HG03060 (cell line): ENCODE data around the gene NCF2.

ENCODE experiments used
- ATAC-seq: cut with Tn5 transposase; IDR thresholded peaks from one replicate; pipeline ENCODE4 v1.9.1; 2021; ENCODE audit warnings: low read depth, moderate number of reproducible peaks; ENCODE audit not compliant: unreplicated experiment

The NCF2 gene

DNA sequence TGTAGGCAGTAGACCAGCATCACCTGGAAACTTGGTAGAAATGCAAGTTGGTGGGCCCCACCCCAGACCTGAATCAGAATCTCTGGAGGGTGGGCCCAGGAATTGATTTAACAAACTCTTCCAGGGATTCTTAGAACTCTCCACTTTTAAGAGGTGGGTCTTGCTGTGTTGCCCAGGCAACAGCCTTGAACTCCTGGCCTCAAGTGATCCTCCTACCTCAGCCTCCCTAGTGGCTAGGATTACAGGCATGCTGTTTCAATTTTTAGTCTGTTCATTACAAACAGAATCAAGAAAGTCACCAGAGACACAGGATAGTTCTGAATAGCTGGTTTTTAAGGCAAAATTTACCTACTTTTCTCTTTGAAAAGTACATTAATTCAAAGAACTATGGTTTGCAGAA, 31.2 kb downstream of the NCF2 start:
- ATAC-seq: no peak

DNA sequence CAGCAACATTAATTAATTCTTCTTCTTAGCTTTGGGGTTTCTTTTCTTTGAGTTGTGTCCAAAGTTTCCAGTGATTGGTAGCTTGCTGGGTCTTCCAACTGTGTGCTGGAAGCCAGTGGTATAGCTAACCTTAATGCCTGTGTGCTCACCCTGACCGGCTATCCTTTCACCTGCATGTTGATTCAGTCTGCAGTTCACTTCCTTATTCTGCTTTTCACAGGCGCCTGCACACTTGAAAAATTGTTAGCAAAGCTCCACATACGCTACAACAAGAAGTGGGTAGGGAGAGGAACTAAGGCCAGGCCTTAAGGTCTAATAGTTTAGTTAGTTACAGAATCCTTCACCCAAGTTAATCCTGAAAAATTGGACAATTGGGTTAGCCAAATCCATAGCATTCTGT, 35.7 kb downstream of the NCF2 start:
- no peak for ATAC-seq

DNA sequence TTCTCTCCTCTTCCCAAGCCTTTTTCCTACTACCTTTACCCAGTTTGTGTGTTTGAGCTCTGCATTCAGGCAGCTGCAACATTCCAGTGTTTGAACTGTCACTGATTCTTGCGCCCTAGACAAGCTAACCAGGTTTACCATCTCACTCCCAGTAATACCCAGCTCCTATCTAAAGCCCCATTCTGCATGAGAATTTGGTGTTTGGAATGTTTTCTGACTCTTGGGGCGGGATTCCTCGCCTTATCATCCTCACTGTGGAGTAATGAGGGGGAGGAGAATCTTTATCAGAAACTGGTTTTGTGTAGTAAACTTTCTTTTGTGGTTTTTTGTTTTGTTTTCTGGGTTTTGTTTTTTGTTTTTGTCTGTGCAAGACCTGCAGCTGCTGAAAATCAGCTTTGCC, 36.5 kb downstream of the NCF2 start:
- no peak for ATAC-seq

DNA sequence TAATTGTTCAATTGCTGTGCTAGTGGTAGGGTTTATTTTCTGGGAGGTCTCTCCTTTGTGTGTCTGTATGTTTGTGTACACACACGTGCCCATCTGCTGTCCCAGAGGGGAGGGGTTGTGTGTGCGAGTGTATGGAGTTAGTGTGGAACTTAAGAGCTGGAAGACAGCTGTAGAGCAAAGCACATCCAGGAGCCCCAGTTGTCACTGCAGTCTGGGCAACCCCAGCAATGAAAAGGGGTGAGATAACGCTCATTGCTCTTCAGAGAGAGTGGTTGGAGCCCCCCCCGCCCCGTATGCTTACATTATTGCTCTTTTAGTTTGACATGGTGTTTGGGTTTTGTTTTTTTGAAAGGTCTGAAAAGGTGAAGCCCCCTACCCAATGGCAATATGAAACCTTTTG, 36.9 kb downstream of the NCF2 start:
- no peak for ATAC-seq

DNA sequence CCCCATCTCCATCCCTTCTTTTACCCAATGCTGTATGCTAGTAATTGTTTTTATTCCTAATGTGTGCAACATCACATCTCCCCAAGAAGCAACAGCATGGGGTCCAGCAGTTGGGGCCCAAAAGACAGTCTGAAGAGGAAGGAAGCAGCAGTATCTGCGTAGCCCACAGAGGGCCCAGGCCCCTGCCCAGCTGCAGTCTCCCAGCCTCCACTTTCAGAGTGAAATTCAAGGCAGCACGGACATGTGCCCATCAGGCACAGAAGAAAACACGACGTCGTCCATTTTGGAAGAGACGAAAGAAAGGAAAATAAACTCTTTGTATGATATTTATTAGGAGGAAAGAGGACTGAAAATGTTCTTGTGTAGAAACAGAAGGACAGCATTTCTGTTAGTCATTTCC, 37.4 kb downstream of the NCF2 start:
- no peak for ATAC-seq

DNA sequence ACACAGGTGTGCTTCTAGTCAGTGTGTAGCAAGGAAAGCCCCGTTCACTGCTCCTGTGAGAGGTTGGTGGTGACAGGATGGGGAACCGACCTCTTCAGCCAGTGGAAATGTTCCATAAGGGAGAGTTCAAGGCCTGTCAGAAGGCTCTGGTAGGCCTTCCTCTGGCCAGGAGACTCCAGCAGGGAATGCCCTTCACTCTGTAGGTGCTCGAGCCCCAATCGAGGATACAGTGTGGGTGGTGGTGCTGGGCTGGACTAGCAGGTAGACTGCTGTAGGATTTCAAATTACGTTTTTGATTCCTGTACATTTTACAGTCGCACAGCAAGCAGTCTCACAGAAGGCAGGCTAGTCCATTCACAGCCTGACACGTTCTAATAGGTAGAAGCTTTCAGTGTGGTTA, 37.8 kb downstream of the NCF2 start:
- ATAC-seq: no peak

DNA sequence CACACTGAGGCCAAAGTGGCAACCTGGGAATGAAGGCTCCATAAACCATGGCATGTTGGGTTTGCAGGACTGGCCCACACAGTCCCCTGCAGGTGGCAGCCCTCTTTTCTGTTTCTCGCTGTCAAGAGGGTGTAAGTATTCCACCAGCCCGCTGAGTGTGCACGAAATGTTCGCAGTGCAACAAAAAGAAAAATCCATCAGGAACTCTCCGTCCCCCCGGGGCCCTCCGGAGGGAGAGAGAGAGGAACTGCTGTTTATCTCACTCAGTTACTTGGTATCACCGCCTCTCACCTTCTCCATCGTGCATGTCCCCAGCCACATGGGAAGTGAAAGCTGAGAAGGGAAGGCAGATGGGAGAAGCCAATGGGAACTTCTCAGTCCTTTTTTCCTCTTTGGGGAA, 38.3 kb downstream of the NCF2 start:
- no peak for ATAC-seq

DNA sequence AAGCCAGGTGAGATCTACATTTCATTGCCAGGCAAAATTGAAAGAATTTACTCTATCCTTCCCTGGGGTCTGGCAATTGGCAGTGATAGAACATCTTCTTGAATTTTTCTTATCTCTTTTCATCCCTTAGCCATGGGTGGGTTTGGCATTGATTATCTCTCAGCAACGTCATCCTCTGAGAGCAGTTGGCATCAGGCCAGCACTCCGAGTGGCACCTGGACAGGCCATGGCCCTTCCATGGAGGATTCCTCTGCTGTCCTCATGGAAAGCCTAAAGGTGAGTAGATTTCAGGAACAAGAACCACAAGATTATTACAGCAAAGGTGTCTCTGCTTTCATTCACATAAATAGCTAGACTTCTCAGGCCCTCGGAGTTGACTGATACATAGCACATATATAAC, 39.3 kb downstream of the NCF2 start:
- ATAC-seq: no peak

DNA sequence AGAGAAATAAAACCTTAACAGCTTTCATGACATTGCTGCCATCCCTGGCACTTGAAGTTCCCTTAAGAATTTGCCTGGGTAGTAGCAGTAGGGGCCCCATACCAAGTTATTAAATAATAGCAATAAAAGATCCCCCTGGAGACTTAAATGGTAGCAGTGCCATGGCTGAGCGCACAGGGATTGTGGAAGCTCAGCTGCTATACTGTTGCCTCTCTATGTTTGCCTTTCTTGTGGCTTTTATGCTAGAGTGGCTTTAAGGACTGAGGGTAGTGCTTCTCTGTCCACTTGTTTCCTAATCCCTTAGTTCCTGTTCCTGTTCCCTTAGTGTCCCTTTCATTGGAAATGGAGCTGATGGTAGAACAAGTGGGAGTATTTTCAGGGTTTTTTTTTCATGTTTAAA, 42.1 kb downstream of the NCF2 start:
- ATAC-seq: no peak

DNA sequence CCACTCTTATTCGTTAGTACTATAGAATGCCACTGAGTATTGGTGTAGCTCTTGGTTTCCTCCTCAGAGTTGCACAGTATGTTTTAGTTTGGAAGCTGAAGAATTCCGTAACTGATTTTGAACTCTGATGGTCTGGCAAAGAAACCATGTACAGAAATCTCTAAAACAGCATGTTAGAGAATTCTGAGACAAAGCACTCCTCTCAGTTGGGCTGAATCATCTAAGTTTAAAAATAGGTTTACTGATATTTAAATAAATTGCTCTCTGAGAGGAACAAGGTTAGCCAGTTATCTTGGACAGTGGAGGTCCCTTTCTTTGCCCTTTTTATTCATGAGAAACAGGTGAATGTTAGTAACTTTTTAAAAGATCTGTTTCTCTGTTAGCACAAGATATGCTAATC, 43.8 kb downstream of the NCF2 start:
- ATAC-seq: no peak

DNA sequence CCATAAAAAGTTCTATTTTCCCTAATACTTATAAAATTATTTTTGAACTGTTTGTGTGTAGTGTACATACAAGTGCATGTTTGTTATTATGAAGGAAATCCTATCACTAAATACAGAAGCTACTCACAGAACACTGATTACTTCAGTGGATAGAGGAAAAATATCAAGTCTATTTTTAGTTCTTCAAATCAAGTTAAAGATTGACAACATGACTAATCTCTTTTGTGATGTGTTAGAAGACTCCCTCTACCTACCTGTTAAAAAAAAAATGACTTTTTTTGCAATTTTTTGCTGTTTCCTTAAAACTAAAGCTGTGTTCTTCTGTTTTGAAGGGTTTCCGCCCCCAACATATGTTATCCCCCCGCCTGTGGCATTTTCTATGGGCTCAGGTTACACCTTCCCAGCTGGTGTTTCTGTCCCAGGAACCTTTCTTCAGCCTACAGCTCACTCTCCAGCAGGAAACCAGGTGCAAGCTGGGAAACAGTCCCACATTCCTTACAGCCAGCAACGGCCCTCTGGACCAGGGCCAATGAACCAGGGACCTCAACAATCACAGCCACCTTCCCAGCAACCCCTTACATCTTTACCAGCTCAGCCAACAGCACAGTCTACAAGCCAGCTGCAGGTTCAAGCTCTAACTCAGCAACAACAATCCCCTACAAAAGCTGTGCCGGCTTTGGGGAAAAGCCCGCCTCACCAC, 45.5 kb downstream of the NCF2 start:
- ATAC-seq: no peak

DNA sequence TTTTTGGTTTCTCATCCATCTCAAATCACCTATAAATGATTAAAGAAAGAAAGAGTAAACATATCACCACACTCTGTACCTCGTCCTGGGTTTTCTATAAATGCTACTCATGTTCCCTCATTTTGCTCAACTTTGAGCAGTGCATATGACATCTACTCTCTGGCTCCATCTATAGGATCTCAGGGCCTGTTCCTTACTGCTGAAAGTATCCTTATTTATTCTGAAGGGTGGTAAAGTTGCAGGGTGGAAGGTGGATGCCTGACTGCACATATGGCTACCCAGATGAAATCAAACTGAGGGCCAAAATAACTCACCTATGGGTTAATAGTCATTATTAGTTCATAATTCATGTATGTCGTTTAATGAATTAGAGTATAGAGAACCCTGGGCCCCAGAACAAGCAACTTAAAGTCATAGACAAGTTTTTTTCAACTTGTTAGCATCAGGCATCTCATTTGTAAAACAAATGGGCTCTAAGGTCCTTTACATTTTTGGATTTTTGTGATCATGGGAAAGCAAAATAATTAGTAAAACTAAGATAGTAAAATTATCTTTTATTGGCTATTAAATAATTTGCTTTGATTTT, 46.5 kb downstream of the NCF2 start:
- ATAC-seq: no peak

DNA sequence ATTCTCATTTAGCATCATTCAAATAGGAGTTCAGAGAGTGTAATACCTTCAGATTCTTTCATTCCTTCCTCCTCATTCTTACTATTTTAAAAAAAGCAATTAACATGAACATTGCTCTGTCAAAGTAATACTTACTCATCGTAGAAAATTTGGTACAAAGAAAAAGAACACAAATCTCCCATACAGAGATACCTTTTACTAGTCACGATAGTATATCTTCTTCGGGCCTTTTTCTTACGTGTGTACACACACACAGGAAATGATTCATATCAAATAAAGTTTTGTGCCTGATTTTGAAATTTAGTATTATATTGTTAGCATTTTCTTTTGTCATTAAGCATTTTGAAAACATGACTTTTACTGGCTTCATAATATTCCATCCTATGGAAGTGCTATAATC, 52.9 kb downstream of the NCF2 start:
- ATAC-seq: no peak

DNA sequence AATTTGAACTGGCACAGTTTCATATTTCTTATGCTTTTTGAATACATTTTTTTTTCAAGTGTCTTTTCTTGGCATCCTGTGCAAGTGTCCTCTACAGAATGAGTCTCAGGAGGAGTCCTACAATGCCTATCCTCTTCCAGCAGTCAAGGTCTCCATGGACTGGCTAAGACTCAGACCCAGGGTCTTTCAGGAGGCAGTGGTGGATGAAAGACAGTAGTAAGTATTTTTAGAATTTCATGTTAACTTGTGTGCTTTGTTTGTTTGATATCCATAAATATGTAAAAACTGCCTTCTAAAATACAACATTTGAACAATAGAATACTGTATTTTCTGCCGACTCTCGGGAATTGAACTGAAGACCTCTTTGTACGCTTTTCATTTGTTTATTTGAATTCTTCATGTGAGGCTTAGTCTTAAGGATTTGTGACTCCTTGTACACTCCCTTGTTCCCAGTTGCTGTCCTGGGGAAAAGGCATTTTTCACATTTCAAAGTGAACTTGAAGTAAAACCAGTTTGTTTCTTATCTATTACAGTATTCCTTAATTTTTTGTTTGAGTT, 56.6 kb downstream of the NCF2 start:
- ATAC-seq: no peak

DNA sequence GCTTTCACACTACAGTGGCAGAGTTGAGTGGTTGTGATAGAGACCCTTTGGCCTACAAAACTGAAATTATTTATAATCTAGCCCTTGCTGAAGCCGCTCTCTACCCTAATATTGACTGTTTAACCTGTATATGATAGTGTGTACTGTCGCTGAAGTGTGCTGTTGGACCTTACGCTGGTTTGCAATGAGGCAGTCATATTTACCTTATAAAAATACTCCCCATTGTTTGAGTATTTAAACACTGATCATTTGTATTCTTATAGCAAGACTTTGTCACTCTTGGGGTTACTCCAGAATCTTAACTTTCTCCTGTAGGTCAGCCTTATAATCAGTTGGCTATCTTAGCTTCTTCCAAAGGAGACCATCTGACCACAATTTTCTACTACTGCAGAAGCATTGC, 61.7 kb downstream of the NCF2 start:
- ATAC-seq: no peak

DNA sequence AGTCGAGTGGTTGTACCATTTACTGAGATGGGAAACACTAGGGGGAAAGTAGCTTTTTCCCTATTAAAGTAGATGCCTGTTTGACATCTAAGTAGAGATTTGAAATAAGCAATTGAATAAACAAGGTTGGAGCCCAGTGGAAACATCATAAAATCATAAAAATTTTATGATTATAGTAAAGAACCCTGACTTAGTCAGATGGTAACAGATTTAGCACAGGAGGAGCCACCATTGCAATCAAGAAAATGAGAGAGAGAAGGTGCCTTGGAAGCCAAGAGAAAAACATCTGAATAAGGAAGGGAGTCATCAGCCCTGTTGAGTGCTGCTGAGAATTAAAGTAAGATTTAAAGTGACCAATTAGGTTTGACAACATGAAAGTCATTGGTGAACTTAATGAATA, 68.2 kb downstream of the NCF2 start:
- no peak for ATAC-seq

DNA sequence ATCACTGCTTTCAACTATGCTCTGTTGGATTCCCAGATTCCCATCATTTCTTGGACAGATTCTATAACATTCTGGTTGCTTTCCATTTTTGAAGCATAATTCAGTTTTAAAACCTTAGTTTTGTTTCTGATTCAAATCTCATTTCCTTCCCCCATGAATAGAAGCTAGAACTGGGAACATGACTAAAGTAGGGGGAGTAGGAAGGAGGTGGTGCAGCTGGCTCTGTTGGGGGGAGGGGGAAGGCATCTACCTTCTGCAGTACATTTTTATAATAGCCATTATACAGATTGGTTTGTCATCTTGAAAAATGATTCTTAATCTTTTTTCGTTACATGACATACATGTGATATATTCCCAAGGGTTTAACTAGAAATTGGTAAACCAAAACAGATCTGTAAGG, 69.9 kb downstream of the NCF2 start:
- no peak for ATAC-seq

DNA sequence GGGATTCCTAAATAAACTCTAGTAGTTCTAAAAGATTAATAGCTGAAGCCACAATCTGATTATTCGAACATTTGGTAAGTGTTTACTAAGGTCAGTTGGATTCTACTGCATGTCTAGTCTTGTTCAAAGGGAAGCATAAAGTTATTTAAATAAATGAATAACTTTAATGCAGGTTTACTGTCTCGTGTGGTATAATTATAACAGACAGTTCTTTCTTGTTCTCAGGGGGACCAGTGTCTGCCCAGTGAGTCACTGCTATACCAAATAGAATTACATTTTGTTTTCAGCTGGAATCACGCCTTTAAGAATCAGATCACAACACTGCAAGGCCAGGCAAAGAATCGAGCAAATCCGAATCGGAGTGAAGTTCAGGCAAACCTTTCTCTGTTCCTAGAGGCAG, 72.9 kb downstream of the NCF2 start:
- no peak for ATAC-seq

DNA sequence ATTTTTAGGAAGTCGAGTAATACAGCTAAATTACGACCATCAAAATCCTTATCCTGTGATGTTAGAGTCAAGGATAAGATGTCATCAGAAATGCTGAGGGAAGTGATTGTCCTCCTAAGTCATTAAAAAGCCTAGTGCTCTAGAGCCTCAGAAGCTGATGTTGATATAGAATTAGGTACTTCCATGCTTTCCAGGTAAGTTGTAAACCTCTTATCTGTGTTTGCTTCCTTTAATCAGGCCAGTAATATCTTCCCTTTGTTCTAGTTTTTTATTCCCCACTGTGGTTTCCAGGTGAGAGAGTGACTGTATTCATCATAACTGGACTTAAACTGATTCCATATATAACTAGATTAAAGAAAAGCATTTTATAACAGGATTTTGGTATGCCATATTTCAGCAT, 73.5 kb downstream of the NCF2 start:
- no peak for ATAC-seq

DNA sequence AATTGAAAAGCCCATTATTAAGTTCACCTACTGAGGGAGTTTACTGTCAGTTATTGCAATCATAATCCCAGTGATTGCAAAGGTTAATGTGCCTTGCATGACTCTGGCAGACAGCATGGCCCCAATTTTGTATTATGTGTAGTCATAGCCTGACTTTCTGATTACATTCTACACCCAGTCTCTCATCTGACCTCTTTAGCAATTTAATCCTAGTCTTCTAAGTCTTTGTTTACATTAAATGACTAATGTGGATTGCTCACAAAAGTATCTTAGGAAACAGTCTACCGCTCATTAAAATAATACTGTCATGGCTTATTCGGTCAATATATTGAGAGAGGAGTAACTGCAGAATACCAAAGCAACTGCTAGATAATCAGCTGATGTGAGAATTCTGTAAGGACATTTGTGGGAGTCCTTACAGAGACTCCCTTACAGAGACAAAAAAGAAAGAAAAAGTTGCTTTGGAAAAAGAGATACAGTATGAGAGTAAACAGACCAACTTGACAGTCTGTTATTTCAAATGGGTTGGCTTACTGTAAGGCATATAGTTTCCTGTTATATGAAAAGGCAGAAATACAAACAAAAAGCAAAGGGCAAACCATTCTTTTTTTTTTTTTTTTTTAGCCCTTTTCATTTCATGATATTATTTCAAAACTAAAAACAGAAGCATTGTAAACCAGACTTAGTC, 75.1 kb downstream of the NCF2 start:
- no peak for ATAC-seq

DNA sequence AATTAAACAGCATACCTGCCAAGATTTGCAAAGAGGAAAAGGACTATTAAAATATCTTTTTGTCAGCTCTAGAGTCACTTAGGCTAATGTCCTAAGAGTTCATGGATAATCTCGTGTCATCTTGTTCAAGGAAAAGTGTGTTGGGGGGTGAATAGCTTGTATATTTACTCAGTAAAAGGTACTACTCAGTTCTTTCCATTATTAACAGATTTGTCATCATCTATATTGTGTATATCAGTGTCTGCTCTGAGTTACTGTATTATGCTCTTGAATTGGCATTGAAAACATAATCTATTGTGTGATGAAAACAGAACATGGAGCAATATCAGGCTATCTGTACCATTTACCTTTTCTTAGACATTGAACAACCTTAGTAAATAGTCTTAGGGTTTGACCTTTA, 76.0 kb downstream of the NCF2 start:
- ATAC-seq: no peak

DNA sequence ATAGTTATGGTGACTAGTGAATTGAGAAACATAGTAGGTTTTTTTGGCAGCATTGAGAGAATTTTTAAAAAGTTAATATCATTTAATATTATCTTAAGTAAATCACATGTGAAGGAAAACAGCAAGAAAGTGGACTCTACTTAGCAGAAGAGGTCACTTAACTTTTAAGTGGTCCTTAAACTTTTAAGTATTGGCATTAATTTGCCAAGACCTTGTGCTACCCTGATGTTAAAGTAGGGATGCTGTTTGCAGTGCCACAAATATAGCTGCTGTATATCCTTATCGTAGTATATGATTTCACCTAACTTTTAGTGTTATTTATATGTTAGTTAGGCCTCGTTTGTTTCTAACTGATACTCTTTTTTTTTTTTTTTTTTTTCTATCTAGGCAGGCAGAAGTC, 77.8 kb downstream of the NCF2 start:
- ATAC-seq: no peak
